ENCODE measurements around the gene NR4A1.

- no peak for TF ChIP-seq TOX (CRISPR knock-in tag; IDR thresholded peaks at IDR 0.05; ENCODE audit: borderline replicate concordance)
- no peak for TF ChIP-seq SNAI2 (CRISPR knock-in tag; IDR thresholded peaks at IDR 0.05)
- no peak for TF ChIP-seq OSR1 (CRISPR knock-in tag; IDR thresholded peaks at IDR 0.05)
Observed at GRCh38 chr12:52035926-52036325, 15.3 kb upstream of the NR4A1 start.
